Astrocyte (in vitro differentiated cells and primary cell): Measurements from ENCODE around the gene P2RX1. TPM values are rescaled to one million over a fixed set of nuclear protein-coding genes. Genes with fewer than 3 reads are reported as not detected.

ENCODE experiments used
- DNase-seq: peaks from one replicate; pipeline ENCODE4 v3.0.0-alpha.2; 2010; ENCODE audit warnings: low read depth
- FAIRE-seq: peaks from 2 replicates; lab custom pipeline; 2011; peaks lifted over from hg19 to GRCh38; lab: Jason Lieb, UNC
- H2AFZ ChIP-seq: 2 replicates; pipeline ENCODE4 v1.6.0; 2012; ENCODE audit warnings: low read depth, low read length, inconsistent platforms
- H3K27ac ChIP-seq: 2 replicates; pipeline ENCODE4 v1.5.1; 2011; ENCODE audit warnings: low read depth, low read length, inconsistent platforms
- H3K27me3 ChIP-seq: 2 replicates; pipeline ENCODE4 v1.6.0; 2011; ENCODE audit warnings: low read length, inconsistent platforms; ENCODE audit not compliant: insufficient read depth
- H3K36me3 ChIP-seq: 2 replicates; pipeline ENCODE4 v1.5.1; 2011; ENCODE audit warnings: low read length, inconsistent platforms; ENCODE audit not compliant: insufficient read depth
- H3K4me1 ChIP-seq: 2 replicates; pipeline ENCODE4 v1.5.1; 2011; ENCODE audit warnings: low read length, inconsistent platforms; ENCODE audit not compliant: insufficient read depth
- H3K4me2 ChIP-seq: 2 replicates; pipeline ENCODE4 v1.6.0; 2012; ENCODE audit warnings: low read length, inconsistent platforms
- H3K4me3 ChIP-seq: 2 replicates; pipeline ENCODE4 v1.5.1; 2011; ENCODE audit warnings: low read depth, mild to moderate bottlenecking, low read length, inconsistent platforms; ENCODE audit not compliant: insufficient read depth
- H3K79me2 ChIP-seq: 2 replicates; pipeline ENCODE4 v1.6.0; 2012; ENCODE audit warnings: mild to moderate bottlenecking, low read length, inconsistent platforms; ENCODE audit not compliant: insufficient read depth
- H3K9ac ChIP-seq: 2 replicates; pipeline ENCODE4 v1.6.0; 2012; ENCODE audit warnings: mild to moderate bottlenecking, low read length, inconsistent platforms
- H3K9me3 ChIP-seq: 2 replicates; pipeline ENCODE4 v1.5.1; 2012; ENCODE audit warnings: low read depth, mild to moderate bottlenecking, low read length, inconsistent platforms; ENCODE audit not compliant: insufficient read depth
- H4K20me1 ChIP-seq: 2 replicates; pipeline ENCODE4 v1.6.0; 2012; ENCODE audit warnings: low read length, inconsistent platforms; ENCODE audit not compliant: insufficient read depth
- H3K27ac Mint-ChIP-seq: one replicate; pipeline ENCODE4 v1.8.0; 2021; ENCODE audit warnings: mild to moderate bottlenecking, mixed read lengths; ENCODE audit not compliant: unreplicated experiment
- H3K27me3 Mint-ChIP-seq: one replicate; pipeline ENCODE4 v1.8.0; 2021; ENCODE audit warnings: low read depth, mixed read lengths; ENCODE audit not compliant: unreplicated experiment
- H3K36me3 Mint-ChIP-seq: one replicate; pipeline ENCODE4 v1.8.0; 2021; ENCODE audit warnings: low read depth, mixed read lengths; ENCODE audit not compliant: unreplicated experiment
- H3K4me1 Mint-ChIP-seq: one replicate; pipeline ENCODE4 v1.8.0; 2021; ENCODE audit warnings: low read depth, mixed read lengths; ENCODE audit not compliant: unreplicated experiment
- H3K4me3 Mint-ChIP-seq: one replicate; pipeline ENCODE4 v1.8.0; 2021; ENCODE audit warnings: mild to moderate bottlenecking, moderate library complexity, mixed read lengths; ENCODE audit not compliant: unreplicated experiment
- H3K9me3 Mint-ChIP-seq: one replicate; pipeline ENCODE4 v1.8.0; 2021; ENCODE audit warnings: mild to moderate bottlenecking, mixed read lengths; ENCODE audit not compliant: unreplicated experiment
- EZH2 ChIP-seq: IDR thresholded peaks from 2 replicates; pipeline ENCODE4 v1.6.1; 2012; ENCODE audit warnings: mild to moderate bottlenecking, low read length, inconsistent platforms; ENCODE audit not compliant: insufficient read depth
- total RNA-seq: library from RNA; stranded (reverse); gene quantifications from 2 replicates; pipeline ENCODE4 v1.2.1, GENCODE V29; 2021
- TF ChIP-seq, protein P1 (sequence below): IDR thresholded peaks from 2 replicates; pipeline ENCODE4 v1.5.1; 2011; ENCODE audit warnings: low read depth, mild to moderate bottlenecking, inconsistent platforms, low read length, moderate library complexity; ENCODE audit not compliant: insufficient read depth

The P2RX1 gene
- total RNA-seq, 1 donor from 2014 or later: not detected

DNA sequence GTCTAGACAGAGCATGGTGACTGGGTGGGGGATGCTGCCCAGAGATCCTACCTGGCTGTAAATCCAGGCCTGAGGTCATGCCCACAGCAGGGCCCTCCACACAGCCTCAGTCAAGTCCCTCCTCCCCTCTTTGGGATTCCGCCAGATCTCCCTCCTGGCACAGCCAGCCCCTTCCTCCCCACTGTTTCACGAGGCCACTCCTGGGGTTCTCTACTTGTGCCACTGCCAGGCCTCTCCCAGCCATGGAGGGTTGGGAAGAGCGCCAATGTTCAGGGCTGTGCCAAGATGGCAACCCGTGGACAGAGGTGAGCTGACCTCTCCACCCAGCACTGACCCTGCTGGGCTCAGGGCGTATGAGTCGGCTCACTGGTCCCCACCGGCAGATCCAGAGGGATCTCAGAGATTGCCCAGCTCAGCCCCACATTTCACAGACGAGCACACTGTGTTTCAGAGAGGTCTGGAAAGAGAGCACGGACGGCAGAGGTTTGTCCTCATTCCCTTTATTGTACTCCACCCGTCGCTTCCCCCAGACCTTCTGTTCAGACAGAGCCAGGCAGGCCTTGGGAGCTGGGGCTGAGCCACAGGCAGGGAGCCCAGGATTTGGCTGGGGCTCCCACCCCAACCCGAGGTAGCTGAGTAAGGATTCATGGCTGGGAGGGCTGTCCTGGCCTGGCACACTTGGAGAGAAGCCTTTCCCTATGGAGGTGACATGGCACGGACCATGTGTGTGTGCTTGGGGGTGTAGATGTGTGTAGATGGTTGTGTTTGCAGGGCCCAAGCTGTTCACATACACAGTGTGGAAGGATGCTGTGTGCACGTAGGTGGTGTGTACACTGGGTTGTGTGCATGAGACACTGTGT is 19.9 kb downstream of the P2RX1 start:
- Histone ChIP-seq H4K20me1 (peaks cover under 1% of the 10 kb centered on the region), H2AFZ (no peak overlapping the region)

DNA sequence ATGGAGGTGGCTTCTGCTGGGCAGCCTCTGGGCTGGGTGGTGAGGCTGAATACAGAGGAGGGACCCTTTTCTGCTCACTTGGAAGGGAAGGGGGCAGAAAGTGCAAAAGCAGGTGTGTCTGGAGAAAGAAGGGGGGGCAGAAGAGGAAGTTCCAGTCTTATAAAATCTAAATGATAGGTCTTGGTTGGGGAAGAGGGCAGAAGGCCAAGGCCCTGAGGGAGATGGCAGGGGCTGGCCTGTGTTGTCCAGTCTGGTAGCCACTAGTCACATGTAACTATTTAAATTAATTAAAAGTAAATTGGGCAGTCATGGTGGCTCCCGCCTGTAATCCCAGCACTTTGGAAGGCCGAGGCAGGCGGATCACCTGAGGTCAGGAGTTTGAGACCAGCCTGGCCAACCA is 20.9 kb downstream of the P2RX1 start:
- Histone ChIP-seq H2AFZ (no peak overlapping the region), H3K79me2 (peaks cover 6% of the 10 kb centered on the region), H3K27ac (no peak overlapping the region), H3K4me1 (peaks cover 30% of the 10 kb centered on the region), H4K20me1 (peaks cover 4% of the 10 kb centered on the region), H3K9ac (no peak overlapping the region), H3K27me3 (no peaks in the 10 kb centered on the region), H3K4me2 (no peak overlapping the region), H3K36me3 (no peaks in the 10 kb centered on the region), H3K4me3 (no peak overlapping the region), H3K9me3 (no peaks in the 10 kb centered on the region)
- Mint-ChIP-seq H3K4me3 (no peak overlapping the region), H3K4me1 (peaks cover 20% of the 10 kb centered on the region), H3K9me3 (peaks cover 1% of the 10 kb centered on the region), H3K36me3 (no peaks in the 10 kb centered on the region), H3K27ac (peak overlapping the region; percentile 50), H3K27me3 (peaks cover 15% of the 10 kb centered on the region)
- TF ChIP-seq, protein P1, sequence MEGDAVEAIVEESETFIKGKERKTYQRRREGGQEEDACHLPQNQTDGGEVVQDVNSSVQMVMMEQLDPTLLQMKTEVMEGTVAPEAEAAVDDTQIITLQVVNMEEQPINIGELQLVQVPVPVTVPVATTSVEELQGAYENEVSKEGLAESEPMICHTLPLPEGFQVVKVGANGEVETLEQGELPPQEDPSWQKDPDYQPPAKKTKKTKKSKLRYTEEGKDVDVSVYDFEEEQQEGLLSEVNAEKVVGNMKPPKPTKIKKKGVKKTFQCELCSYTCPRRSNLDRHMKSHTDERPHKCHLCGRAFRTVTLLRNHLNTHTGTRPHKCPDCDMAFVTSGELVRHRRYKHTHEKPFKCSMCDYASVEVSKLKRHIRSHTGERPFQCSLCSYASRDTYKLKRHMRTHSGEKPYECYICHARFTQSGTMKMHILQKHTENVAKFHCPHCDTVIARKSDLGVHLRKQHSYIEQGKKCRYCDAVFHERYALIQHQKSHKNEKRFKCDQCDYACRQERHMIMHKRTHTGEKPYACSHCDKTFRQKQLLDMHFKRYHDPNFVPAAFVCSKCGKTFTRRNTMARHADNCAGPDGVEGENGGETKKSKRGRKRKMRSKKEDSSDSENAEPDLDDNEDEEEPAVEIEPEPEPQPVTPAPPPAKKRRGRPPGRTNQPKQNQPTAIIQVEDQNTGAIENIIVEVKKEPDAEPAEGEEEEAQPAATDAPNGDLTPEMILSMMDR: no peak
- DNase-seq (no peak), FAIRE-seq (no peak)

More for the DNA sequence above, 19.9 kb downstream of the P2RX1 start:
- Histone ChIP-seq H3K4me3 (no peak overlapping the region), H3K4me1 (peaks cover 20% of the 10 kb centered on the region), H3K36me3 (no peaks in the 10 kb centered on the region), H3K9me3 (no peaks in the 10 kb centered on the region), H3K27ac (no peak overlapping the region), H3K79me2 (peaks cover under 1% of the 10 kb centered on the region), H3K27me3 (no peaks in the 10 kb centered on the region), H3K9ac (no peak overlapping the region), H3K4me2 (no peak overlapping the region)
- no peak overlapping the region for H3K27ac Mint-ChIP-seq
- FAIRE-seq (no peak), DNase-seq (no peak)
- no peak overlapping the region for H3K4me3 Mint-ChIP-seq
- peaks cover 13% of the 10 kb centered on the region for H3K4me1 Mint-ChIP-seq
- TF ChIP-seq EZH2: no peak
- TF ChIP-seq, protein P1: no peak
- peaks cover 25% of the 10 kb centered on the region for H3K27me3 Mint-ChIP-seq
- no peaks in the 10 kb centered on the region for H3K36me3 Mint-ChIP-seq
- peaks cover 4% of the 10 kb centered on the region for H3K9me3 Mint-ChIP-seq

DNA sequence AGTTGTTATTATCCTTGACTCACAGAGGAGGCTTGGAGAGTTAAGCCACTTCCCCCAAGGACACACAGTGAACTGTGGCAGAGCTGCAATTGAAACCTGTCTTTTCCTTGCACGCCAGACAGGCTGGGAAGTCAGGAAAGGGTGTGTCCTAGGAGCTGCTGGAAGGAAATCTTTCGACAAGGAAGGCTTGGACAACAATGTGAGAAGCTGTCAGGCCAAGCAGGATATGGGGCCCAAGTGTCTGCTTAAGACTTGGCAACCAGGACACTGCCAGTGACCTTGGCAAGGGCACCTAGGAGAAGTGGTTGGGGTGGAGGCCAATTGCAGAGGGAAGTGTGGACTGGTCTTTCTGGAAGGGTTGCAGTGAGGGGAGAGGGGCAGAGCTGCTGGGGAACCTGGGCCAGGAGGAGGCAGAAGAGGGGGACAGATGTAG is 21.3 kb downstream of the P2RX1 start:
- H3K27ac ChIP-seq: no peak overlapping the region
- Mint-ChIP-seq H3K9me3 (peaks cover 1% of the 10 kb centered on the region), H3K36me3 (no peaks in the 10 kb centered on the region), H3K27me3 (peaks cover 15% of the 10 kb centered on the region), H3K27ac (peak overlapping the region; percentile 50), H3K4me3 (no peak overlapping the region), H3K4me1 (peaks cover 24% of the 10 kb centered on the region)
- peaks cover 34% of the 10 kb centered on the region for H3K4me1 ChIP-seq
- no peak for FAIRE-seq
- no peak overlapping the region for H3K4me2 ChIP-seq
- peaks cover 4% of the 10 kb centered on the region for H4K20me1 ChIP-seq
- H3K9me3 ChIP-seq: no peaks in the 10 kb centered on the region
- TF ChIP-seq, protein P1: no peak
- no peak for TF ChIP-seq EZH2
- peaks cover 7% of the 10 kb centered on the region for H3K79me2 ChIP-seq
- no peak overlapping the region for H2AFZ ChIP-seq
- H3K4me3 ChIP-seq: no peak overlapping the region
- H3K27me3 ChIP-seq: no peaks in the 10 kb centered on the region
- H3K36me3 ChIP-seq: no peaks in the 10 kb centered on the region
- DNase-seq: peak; percentile 14
- no peak overlapping the region for H3K9ac ChIP-seq
